NCI-H1417 treated with DMSO at 0.1 percent for 48 hours (cell line): ENCODE measurements around the gene WARS2.

ENCODE experiments used
- DNase-seq: peaks from one replicate; lab custom pipeline; 2025; lab: John Stamatoyannopoulos, UW

The WARS2 gene

DNA sequence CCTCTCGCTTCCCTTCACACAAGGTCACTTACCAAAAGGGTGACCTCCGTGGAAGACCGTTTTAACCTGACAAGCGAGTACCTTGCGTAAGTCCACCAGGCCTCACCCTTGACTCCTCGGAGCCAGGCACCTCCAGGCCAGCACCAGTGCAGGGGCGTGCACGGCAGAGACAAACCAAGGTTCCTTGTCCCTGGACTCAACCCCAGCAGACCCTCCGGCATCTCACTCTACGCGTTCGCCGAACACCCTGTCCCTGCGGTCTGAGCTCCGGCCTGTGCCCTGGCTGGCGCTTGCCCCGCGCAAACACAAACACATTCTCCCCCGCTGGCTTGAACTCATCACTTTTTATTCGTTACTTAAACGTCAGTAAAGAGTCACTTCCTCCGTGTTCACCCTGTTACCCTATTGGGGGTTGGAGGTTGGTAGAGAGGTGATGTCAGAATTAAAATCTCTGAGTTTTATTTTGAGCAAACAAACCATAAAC, 156.9 kb downstream of the WARS2 start:
- DNase-seq, result no peak

DNA sequence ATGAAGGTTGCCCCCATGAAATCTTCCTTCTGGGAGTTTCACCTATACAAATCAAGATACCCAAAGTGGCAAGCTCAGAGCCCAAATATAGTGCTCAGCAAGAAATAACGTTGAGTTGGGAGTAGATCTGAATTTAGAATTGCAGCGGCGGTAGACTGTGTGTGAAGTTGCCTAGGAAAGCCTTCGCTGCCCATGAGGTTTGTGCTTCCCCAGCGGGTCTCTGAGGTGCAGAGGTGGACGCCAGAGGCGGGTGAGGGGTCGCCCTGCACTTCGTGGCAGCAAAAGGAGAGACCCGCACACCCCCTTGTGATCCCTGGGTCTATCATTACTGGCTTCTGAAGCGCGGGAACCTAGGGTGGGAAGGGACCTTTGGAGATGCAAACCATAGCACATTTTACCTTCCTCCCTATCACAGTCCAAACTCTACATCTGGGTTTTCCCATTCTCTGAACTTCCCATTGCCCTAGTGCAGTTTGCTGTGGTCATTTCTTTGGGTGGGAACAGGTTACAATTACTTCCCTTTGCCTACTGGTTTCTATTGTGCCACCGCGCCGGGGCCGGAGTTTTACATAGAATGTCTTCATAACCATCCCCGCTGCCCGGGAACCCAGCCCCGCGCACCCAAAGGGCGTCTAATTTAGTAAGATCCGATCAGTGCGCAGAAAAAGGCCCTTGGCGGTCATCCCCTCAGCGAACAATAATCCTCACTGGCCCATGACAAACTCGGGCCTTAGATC, 157.5 kb downstream of the WARS2 start:
- DNase-seq, result no peak

DNA sequence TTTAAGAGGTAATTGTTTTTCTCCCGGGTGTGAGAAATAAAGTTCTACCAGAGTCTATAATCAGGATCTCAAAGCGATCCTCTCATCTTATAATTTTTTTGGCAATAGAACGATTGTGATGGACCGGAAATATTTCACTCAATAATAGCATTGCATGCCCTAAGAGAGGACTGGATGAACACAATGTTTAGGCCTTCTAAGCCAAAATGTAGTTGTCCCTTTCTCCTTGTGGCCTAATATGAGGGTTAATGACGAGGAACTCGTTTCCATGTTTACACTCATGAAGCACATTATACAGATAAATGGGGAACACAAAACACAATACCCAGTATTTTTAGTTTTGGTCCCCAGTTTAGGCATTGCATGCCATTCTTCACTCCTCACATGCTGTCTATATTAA, 158.2 kb downstream of the WARS2 start:
- no peak for DNase-seq

DNA sequence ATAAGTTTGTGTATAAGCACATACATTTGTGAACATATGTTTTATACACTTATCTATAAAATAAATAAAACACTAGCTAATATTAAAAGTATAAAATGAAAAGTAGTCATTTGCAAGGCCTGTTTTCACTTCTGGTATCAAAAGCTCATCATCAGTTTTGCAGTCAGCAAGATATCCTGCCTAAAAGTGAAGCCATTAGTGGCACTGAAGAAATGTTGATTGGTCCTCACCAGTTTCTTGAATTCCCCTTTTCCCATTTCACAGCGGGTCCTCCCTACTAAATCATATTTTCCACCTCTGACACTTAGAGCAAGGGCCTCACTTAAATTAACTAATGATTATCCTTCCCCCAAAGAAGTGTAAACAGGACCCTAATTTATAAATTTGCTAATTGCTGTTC, 159.0 kb downstream of the WARS2 start:
- no peak for DNase-seq
